NCI-H146 treated with DMSO at 0.1 percent for 48 hours (cell line): ENCODE data around the gene VPS41.
"Not testable (repeated sequence)": the region's sequence is repeated elsewhere in the genome, so short reads cannot be mapped to it uniquely, and the experiment has no call there.

Source experiments
- DNase-seq: peaks from one replicate; lab custom pipeline; 2025; ENCODE audit not compliant: unreplicated experiment; lab: John Stamatoyannopoulos, UW

VPS41 gene

GRCh38 chr7:38908759-38909335 lies at the start of gene VPS41:
Gene VPS41, minus strand, starts transcription at chr7:38909191. Its CDS starts 17 bp downstream, at chr7:38909174.
- DNase-seq: peak; percentile 66

GRCh38 chr7:38955892-38956291 lies 46.9 kb upstream of the VPS41 start:
- no peak for DNase-seq

- no peak for DNase-seq
These were observed 45.0 kb upstream of the VPS41 start for GRCh38 chr7:38953971-38954370.

GRCh38 chr7:38953227-38953626 lies 44.2 kb upstream of the VPS41 start:
- DNase-seq: no peak

- DNase-seq: no peak
These were observed 42.2 kb upstream of the VPS41 start for GRCh38 chr7:38951213-38951612.

- no peak for DNase-seq
These were observed 41.3 kb upstream of the VPS41 start for GRCh38 chr7:38950309-38950708.

GRCh38 chr7:38947541-38947940 lies 38.5 kb upstream of the VPS41 start:
- DNase-seq: not testable (repeated sequence)

- no peak for DNase-seq
These were observed 33.5 kb upstream of the VPS41 start for GRCh38 chr7:38942431-38943051.

GRCh38 chr7:38940774-38941173 lies 31.8 kb upstream of the VPS41 start:
- DNase-seq: no peak

- DNase-seq: no peak
These were observed 29.6 kb upstream of the VPS41 start for GRCh38 chr7:38938589-38938988.

GRCh38 chr7:38938001-38938485 lies 29.1 kb upstream of the VPS41 start:
- DNase-seq: no peak

GRCh38 chr7:38936641-38937040 lies 27.6 kb upstream of the VPS41 start:
- no peak for DNase-seq

- no peak for DNase-seq
These were observed 25.5 kb upstream of the VPS41 start for GRCh38 chr7:38934536-38934935.

GRCh38 chr7:38934051-38934450 lies 25.1 kb upstream of the VPS41 start:
- DNase-seq: no peak

GRCh38 chr7:38932509-38933168 lies 23.6 kb upstream of the VPS41 start:
- peak; percentile 56 for DNase-seq

- no peak for DNase-seq
These were observed 20.6 kb upstream of the VPS41 start for GRCh38 chr7:38929460-38930171.

- DNase-seq: no peak
These were observed 19.5 kb upstream of the VPS41 start for GRCh38 chr7:38928506-38928905.

- DNase-seq: no peak
These were observed 18.8 kb upstream of the VPS41 start for GRCh38 chr7:38927751-38928150.

- DNase-seq: no peak
These were observed 11.7 kb upstream of the VPS41 start for GRCh38 chr7:38920731-38921130.

GRCh38 chr7:38916396-38916795 lies 7.4 kb upstream of the VPS41 start:
- no peak for DNase-seq

GRCh38 chr7:38909870-38910269 lies 879 bp upstream of the VPS41 start:
- no peak for DNase-seq

- DNase-seq: no peak
These were observed 1.2 kb downstream of the VPS41 start for GRCh38 chr7:38907766-38908165.
